ENCODE results near the gene HDDC3.
"Not testable (repeated sequence)": the region's sequence is repeated elsewhere in the genome, so short reads cannot be mapped to it uniquely, and the experiment has no call there.

Gene HDDC3

DNA sequence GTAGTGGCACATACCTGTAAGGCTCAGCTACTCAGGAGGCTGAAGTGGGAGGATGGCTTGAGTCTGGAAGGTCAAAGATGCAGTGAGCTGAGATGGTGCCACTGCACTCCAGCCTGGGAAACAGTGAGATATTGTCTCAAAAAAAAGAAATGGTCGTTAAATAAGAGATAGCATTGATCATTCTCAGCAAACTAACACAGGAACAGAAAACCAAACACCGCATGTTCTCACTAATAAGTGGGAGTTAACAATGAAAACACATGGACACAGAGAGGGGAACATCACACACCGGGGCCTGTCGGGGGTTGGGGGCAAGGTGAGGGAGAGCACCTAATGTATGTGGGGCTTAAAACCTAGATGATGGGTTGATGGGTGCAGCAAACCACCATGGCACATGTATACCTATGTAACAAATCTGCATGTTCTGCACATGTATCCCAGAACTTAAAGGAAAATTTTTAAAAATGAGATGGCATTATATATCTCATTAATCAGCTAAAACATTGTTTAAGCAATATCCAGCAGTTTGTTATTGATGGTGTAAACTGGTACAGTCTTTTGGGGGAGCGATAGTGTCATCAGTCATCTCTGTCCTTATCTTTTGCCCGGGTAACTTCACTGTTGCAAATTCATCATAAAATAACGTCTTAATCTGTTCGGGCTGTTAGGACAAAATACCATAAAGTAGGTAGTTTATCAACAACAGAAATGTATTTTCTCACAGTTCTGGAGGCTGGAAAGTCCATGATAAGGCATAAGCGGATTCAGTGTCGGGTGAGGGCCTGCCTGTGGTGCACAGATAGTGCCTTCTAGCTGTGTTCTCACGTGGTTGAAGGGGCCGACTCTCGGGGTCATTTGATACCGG is 30.9 kb downstream of the HDDC3 start:
- DNase-seq: peak in 3 of 10 donors; percentile 39 to 85 (median 44)
- intact Hi-C loops (cut with DNase I): loop anchor here (1.0 to 2.0 kb wide), 2 partner anchors 29 to 34 kb away; partner anchors contain the start of gene UNC45A

DNA sequence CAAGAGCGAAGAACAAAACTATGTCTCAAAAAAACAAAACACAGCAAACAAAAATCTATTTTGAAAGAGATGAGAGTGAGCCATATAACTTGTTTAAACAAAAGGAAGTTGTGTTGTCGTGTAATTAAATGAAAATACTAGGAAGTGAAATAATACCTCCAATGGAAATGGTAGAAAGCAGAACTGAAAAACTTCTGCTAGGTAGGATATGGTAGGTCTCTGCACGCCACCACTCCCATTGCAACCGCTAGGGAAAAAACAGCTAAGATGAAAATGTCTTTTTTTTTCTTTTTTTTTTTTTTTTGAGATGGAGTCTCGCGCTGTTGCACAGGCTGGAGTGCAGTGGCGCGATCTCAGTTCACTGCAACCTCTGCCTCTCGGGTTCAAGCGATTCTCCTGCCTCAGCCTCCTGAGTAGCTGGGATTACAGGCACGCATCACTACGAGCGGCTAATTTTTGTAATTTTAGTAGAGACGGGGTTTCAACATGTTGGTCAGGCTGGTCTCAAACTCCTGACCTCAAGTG is 35.2 kb downstream of the HDDC3 start:
- intact Hi-C loops (cut with DNase I); DNase-seq: not testable (repeated sequence)

DNA sequence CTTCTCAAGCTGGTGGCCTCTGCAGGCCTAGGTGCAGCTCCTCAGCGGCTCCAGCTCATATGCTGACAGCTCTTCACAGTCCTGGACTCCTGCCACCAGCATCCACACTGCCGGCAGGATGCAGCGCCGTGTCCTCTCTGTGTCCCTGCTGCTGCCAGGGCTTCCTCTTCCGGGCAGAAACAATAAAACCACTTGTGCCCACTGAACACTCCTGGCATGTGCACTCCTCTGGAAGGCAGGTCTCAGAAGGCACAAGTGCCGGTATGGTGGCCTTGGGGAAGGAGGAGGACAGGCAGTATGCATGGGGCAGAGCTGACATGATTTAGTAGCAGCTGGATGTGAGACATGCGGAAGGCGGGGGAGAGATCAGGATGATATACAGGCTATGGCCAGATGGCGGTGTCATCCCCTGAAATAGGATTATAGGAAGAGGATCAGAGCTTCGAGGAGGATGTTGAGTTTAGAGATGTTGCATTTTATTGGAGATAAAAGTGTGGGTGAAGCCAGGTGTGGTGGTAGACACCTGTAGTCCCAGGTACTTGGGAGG is 36.7 kb downstream of the HDDC3 start:
- peak in 9 of 10 donors; percentile 52 to 96 (median 73) for DNase-seq
- intact Hi-C loops (cut with DNase I): no loop called here

DNA sequence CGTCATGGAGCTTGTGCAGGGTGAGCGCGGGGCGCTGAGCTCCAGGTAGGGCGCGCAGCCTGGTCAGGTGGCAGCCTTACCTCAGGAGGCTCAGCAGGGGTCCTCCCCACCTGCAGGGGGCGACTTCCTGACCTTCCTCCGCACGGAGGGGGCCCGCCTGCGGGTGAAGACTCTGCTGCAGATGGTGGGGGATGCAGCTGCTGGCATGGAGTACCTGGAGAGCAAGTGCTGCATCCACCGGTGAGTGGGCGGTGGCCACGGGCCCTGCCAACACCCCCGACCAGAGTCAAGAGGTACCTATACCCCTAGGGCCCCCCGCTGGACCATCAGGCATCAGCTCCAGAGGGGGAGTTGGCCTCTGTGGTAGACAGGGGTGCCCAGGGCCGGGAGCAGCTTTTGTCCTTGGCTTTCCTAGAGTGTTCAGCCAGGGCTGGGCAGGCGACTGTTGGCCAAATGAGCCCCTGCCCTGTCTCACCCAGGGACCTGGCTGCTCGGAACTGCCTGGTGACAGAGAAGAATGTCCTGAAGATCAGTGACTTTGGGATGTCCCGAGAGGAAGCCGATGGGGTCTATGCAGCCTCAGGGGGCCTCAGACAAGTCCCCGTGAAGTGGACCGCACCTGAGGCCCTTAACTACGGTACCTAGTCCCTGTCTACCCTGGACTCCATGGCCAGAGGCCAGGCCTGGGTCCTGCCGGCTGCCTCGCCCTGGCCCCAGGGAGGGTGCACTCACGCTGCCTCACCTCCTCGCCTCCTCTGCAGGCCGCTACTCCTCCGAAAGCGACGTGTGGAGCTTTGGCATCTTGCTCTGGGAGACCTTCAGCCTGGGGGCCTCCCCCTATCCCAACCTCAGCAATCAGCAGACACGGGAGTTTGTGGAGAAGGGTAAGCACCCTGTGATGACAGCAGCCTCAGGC is 38.9 kb downstream of the HDDC3 start:
- peak in 1 of 10 donors; percentile 79 for DNase-seq
- intact Hi-C loops (cut with DNase I): no loop called here

DNA sequence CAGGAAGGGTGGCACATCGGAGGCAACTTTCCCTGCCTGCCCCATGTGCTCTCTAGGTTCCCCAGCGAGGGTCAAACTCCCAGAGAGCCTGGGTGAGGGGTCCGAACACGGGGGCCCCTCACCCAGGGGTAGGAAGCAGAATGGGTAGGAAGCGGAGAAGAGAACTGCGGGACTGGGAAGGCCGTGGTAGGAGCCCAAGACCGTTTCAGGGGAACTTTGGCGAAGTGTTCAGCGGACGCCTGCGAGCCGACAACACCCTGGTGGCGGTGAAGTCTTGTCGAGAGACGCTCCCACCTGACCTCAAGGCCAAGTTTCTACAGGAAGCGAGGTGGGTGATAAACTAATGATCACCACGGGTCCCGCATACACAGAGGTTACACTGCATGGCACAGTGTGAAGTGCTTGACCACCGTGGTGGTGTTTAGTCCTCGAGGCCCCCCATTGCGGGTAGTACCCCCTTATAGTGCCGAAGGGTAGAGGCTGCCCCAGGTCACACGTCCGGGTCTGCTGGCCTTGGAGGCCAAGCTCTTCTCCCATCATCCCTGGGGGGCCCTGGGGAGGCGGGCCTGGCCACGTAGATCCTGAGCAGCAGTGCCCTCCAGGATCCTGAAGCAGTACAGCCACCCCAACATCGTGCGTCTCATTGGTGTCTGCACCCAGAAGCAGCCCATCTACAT is 39.7 kb downstream of the HDDC3 start:
- intact Hi-C loops (cut with DNase I): no loop called here
- peak in 1 of 10 donors; percentile 66 for DNase-seq

DNA sequence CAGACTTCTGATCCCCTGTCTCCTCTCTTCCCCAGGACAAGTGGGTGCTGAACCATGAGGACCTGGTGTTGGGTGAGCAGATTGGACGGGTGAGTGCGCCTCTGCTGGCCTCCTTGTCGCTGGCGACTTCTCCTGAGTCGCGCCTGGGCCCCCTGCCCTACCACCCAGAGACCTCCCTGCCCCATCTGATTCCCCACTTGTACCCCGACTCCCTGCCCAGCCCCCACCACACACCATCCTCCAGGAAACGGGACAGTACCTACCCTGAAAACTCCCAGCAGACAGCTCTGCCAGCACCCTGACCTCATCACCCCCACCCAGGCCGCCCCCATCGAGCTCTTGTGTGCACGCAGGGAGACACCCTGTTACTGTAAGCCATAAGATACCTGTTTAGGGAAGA is 40.3 kb downstream of the HDDC3 start:
- intact Hi-C loops (cut with DNase I): no loop called here
- peak in 1 of 10 donors; percentile 70 for DNase-seq

DNA sequence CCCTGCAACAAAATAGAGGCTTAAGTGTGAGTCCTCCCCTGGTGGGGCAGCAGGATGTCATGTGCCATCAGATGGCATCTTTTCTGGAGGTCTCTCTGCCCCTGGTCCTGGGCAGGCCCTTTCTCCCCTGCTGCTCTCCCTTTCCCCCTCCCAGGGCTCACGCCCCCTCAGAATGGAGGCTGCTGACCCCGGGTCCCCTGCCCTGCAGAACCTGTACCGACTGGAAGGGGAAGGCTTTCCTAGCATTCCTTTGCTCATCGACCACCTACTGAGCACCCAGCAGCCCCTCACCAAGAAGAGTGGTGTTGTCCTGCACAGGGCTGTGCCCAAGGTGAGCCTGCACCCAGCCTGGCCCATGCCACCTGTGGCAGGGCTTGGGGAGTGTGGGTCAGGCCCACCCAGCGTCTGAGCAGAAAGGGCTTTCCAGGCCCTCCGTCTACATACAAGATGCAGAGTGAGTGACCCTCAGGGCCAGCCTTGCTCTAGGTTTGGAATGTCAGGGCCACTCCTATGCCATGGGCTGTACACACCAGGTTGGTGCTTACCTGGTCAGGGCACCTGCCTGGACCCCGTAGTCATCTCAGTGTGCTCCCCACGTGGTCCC is 40.9 kb downstream of the HDDC3 start:
- intact Hi-C loops (cut with DNase I): no loop called here
- DNase-seq: peak in 1 of 10 donors; percentile 75

DNA sequence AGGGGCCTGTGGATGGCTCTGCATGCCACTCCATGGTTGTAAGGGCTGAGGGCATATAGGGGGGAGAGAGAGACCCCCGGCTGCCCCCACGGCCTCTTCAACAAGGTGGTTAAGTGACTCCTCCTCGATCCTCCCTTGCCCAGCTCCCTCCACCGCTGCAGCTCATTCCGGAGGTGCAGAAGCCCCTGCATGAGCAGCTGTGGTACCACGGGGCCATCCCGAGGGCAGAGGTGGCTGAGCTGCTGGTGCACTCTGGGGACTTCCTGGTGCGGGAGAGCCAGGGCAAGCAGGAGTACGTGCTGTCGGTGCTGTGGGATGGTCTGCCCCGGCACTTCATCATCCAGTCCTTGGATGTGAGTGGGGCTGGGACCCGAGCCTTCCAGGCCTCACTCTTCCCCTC is 41.5 kb downstream of the HDDC3 start:
- DNase-seq: peak in 1 of 10 donors; percentile 57

DNA sequence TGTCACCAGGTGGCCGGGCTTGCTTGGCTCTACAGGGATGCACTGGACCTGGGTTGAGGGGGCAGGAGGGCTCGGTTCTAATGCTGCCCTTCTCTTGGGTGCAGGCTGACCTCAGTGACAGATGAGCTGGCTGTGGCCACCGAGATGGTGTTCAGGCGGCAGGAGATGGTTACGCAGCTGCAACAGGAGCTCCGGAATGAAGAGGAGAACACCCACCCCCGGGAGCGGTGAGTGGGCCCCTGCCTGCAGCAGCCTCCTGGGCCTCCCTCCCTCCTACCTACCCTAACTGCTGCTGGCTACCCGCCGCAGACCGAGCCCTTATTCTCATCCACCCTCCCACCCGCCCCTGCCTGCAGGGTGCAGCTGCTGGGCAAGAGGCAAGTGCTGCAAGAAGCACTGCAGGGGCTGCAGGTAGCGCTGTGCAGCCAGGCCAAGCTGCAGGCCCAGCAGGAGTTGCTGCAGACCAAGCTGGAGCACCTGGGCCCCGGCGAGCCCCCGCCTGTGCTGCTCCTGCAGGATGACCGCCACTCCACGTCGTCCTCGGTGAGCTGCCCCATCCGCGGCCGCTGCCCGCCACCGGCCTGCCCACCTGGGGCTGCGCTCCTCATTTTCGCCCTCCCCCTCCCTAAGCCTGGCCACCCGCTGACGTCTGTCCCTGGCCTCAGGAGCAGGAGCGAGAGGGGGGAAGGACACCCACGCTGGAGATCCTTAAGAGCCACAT is 42.5 kb downstream of the HDDC3 start:
- peak in 1 of 10 donors; percentile 82 for DNase-seq
- intact Hi-C loops (cut with DNase I): loop anchor here (5.0 kb wide), 2 partner anchors 173 to 568 kb away; partner anchors contain the start of gene BLM

More for the DNA sequence above, 41.5 kb downstream of the HDDC3 start:
- intact Hi-C loops (cut with DNase I): no loop called here

DNA sequence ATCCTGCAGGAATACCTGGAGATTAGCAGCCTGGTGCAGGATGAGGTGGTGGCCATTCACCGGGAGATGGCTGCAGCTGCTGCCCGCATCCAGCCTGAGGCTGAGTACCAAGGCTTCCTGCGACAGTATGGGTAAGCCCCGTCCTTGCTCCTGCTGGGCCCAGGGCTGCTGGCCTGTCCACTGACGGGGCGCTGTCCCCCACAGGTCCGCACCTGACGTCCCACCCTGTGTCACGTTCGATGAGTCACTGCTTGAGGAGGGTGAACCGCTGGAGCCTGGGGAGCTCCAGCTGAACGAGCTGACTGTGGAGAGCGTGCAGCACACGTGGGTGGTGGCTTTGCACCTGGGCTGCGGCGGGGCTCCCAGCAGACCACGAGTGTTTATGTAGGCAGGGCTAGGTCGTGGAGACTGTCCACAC is 43.0 kb downstream of the HDDC3 start:
- DNase-seq: peak in 1 of 10 donors; percentile 85
- intact Hi-C loops (cut with DNase I): loop anchor here (5.0 kb wide), 2 partner anchors 172 to 567 kb away; partner anchors contain the start of gene BLM

DNA sequence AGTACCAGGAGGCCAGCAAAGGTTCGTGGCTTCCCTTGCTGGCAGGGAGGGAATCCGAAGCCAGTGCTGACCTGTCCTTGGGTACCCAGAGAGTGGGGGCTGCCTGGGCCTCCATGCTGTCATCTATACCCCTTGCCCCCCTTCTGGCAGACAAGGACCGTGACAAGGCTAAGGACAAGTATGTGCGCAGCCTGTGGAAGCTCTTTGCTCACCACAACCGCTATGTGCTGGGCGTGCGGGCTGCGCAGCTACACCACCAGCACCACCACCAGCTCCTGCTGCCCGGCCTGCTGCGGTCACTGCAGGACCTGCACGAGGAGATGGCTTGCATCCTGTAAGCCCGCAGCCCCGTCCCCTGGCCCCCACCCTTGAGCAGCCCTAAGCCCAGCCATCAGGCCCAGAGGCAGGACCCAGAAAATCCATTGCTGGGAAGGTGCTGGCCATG is 45.3 kb downstream of the HDDC3 start:
- intact Hi-C loops (cut with DNase I): loop anchor here (5.0 kb wide), 2 partner anchors 170 to 565 kb away; partner anchors contain the start of gene BLM
- peak in 1 of 10 donors; percentile 73 for DNase-seq

DNA sequence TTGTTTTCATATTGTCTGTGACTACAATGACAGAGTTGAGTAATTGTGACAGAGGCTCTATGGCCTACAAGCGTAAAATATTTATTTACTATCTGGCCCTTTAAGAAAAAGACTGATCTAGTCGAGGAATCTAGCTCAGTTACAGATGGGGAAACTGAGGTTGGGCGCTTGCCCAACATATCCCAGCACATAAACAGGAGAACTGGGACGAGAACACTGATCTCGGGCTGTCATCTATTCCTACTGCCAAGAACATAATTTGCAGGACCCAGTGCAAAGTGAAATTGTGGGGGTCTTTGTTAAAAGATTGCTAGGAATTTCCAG is 46.1 kb downstream of the HDDC3 start:
- no peak for DNase-seq
- intact Hi-C loops (cut with DNase I): loop anchor here (5.0 kb wide), 2 partner anchors 169 to 564 kb away; partner anchors contain the start of gene BLM

DNA sequence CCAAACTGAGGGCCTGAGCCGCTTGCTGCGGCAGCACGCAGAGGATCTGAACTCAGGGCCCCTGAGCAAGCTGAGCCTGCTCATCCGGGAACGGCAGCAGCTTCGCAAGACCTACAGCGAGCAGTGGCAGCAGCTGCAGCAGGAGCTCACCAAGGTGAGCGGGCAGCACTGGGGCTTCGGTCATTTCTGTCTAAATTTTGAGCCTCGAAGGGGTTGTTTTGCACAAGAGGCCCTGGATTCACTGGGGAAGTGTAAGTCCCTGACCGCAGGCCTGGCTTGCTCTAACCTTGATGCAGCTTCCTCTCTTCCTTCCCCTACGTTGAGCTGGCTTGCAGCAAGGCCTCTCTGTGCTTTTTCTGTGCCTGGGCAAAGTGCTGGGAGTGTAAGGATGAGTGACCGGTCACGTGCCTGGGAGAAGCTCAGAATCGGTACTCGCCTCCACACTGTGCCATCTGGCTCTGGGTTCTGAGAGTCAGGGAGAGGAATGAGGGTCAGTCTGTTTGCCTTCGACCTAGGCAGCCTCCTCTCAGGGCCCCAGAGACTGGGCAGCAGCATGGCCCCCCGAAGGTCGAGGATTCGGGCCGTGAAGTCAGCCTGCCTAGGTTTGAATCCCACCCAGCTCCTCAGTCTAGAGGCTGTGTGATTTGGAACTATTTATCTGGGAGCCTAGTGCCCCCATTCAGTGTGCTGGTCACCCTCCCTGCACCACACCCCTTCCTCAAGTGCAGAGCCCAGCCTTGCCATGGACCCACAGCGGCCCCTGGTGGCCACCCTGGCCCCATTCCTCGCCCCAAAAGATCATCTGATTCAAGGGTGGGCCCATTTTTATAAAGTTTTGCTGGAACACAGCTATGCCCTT is 46.7 kb downstream of the HDDC3 start:
- DNase-seq: peak in 9 of 10 donors; percentile 63 to 96 (median 80)
- intact Hi-C loops (cut with DNase I): loop anchor here (1.0 to 5.0 kb wide), 3 partner anchors 168 to 563 kb away; partner anchors contain the start of gene BLM

DNA sequence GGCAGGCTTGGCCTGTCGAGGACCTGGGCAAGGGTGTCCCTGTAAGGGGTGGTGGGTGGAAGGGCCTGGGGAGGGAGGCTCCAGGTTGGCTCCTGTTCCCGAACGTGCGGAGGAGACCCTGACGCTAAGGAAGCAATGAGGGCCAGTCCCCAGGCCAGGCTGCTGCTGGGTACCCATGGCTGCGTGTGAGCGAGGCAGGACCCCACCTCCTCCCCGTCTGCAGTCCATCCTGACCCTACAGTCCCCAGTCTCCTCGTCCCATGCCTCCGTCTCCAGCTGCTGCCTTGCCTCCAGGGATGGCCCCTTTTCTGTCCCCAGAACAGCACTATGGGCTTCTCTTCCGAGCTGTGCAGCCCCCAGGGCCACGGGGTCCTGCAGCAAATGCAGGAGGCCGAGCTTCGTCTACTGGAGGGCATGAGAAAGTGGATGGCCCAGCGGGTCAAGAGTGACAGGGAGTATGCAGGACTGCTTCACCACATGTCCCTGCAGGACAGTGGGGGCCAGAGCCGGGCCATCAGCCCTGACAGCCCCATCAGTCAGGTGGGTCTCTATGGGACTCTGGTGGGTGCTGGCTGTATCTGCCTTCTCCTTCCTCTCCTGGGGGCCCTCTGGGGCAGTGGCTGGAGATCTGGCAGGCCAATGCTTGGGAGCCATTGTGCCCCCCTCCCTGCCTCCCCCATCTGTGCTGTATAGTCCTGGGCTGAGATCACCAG is 47.5 kb downstream of the HDDC3 start:
- intact Hi-C loops (cut with DNase I): loop anchor here (1.0 to 5.0 kb wide), 3 partner anchors 168 to 563 kb away; partner anchors contain the start of gene BLM
- DNase-seq: peak in 3 of 10 donors; percentile 54 to 84 (median 75)

DNA sequence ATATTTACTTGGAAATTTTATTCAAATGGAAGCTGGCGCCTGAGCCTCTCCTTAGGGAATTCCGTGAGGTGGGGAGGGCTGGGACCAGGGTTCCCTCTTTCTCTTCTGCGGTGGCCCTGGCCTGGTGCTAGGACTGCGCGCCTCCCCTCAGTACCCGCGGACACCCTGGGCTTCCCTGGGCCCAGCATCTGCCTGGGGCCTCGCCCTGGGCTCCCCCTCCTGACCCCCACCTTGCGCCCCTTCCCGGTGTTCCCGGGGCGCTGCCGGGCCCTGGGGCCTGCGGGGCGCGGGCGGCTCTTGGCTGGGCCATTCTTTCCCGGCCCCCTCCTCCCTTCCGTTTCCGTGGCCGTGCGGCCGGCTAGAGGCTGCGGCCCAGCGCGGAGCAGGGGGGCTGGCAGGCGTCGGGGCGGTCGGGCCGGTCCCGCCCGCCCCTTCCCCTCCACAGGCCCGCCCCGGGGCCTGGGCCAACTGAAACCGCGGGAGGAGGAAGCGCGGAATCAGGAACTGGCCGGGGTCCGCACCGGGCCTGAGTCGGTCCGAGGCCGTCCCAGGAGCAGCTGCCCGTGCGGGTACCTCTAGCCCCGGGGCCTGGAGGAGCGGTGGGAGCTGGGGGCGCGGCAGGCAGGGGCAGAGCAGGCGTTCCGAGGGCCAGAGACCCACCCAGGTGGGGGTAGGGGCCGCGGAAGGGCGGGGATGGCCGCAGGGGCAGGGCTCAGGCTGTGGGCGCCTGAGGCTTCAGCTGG is 48.2 kb downstream of the HDDC3 start, which contains the start of gene FES:
Gene FES, plus strand, starts transcription at position 529 of the 743 bp plus-strand sequence. CDS start 542 bp downstream, outside the sequence.
- DNase-seq: peak in 4 of 10 donors; percentile 32 to 88 (median 82)
- intact Hi-C loops (cut with DNase I): no loop called here

DNA sequence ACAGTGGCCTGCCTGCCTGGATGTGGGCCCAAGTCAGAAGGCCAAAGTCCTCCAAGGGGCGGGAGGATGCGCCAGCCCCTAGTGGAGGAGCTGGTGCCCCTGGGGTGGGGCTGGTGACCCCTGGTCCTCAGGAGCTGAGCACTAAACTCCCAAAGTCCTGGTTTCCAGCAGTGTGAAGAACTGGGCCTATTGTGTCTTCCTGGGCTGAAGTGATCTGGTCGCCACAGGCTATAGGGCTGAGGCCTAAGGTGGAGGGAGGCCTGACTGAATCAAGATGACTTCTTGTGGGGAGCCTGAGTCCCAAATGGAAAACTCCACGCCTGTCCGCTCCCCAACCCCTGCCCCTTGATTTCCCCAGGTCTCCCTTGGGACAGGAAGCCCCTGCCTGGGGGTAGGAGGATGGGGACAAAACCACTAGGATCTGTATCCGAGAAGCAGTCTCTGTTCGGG is 48.8 kb downstream of the HDDC3 start:
- DNase-seq: peak in 3 of 10 donors; percentile 55 to 60 (median 55)
- intact Hi-C loops (cut with DNase I): no loop called here

All from posterior cingulate gyrus (tissue), 11 donors.